NCI-H146 treated with DMSO at 0.1 percent for 48 hours (cell line): ENCODE measurements around the gene ALMS1.
"Not testable (repeated sequence)": the region's sequence is repeated elsewhere in the genome, so short reads cannot be mapped to it uniquely, and the experiment has no call there.

Experiments used
- DNase-seq: peaks from one replicate; lab custom pipeline; 2025; ENCODE audit not compliant: unreplicated experiment; lab: John Stamatoyannopoulos, UW

The ALMS1 gene

GRCh38 chr2:73403237-73403636 is 17.6 kb downstream of the ALMS1 start:
- no peak for DNase-seq

GRCh38 chr2:73404409-73404808 is 18.8 kb downstream of the ALMS1 start:
- DNase-seq = no peak

DNA sequence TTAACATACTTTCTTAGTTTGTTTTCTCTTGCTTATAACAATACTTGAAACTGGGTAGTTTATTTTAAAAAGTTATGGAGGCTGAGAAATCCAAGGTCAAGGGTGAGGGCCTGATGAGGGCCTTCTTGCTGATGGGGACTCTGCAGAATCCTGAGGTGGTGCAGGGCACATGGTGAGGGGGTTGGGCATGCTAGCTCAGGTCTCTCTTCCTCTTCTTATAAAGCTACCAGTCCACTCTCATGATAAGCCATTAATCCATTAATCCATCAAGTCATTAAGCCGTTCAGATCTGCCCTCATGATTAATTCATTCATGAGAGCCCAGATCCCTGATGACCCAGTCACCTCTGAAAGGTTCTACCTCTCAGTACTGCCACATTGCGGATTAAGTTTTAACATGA is 21.4 kb downstream of the ALMS1 start:
- no peak for DNase-seq

DNA sequence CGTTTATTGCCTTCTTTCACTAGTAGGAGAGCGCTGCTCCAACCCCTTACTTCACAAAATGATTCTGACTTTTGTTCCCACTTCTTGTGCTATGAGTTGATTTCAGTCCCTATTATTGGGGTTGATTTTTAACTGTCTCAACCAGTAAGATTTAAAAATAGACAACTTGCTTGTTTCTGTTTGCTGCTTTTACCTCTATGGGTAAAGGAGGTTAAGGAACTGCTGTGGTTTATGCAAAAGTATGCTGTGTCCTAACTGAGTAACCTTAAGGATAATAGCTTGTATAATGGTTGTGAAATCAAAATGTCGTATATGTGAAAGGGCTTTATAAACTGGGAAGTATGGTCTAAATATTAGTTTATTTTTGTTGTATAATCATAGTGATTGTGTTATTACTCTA is 22.6 kb downstream of the ALMS1 start:
- no peak for DNase-seq

- DNase-seq = no peak
Measured at GRCh38 chr2:73414696-73415095, 29.1 kb downstream of the ALMS1 start.

DNA sequence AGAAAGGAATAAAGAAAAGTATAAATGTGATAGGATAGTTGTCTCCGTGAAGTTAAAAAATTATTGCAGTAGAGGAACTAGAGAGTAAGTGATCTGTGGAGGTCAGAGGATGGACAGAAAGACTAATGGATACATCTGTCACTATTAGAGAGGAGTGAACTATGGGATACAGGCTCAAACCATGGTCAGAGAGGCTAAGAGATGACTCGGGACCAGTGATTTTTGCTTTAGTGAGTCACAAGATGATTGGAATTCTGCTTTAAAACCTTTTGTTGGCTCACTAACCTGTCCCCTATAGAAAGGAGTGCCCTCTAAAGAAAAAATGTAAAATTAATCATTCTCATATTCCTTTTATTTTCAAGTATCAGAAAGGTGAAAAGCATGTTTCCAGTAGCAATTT is 30.3 kb downstream of the ALMS1 start:
- DNase-seq = no peak

DNA sequence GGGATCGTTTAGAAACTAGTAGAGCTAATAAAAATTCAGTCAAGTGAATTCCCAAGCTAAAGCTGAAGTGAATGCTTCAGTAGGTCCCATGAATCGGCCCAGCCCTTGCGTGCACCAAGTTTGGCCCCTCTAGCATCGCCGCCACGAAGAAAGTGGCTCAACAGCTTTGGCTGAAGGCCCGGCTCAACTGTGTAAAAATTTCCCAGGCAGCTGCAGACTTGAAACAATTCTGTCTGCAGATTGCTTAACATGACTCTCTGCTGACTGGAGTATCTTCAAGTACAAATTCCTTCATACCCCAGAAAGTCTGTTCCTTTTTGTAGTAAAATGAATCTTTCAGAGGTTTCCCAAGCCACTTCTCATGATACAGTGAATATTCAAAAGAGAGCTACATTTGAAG is 32.7 kb downstream of the ALMS1 start:
- no peak for DNase-seq

- DNase-seq = no peak
Measured at GRCh38 chr2:73423913-73424312, 38.3 kb downstream of the ALMS1 start.

GRCh38 chr2:73426176-73426575 is 40.5 kb downstream of the ALMS1 start:
- DNase-seq = no peak

- DNase-seq = no peak
Measured at GRCh38 chr2:73436019-73436418, 50.4 kb downstream of the ALMS1 start.

GRCh38 chr2:73444202-73444601 is 58.6 kb downstream of the ALMS1 start:
- no peak for DNase-seq

GRCh38 chr2:73448856-73449255 is 63.2 kb downstream of the ALMS1 start:
- no peak for DNase-seq

- no peak for DNase-seq
Measured at GRCh38 chr2:73449404-73449803, 63.8 kb downstream of the ALMS1 start.

DNA sequence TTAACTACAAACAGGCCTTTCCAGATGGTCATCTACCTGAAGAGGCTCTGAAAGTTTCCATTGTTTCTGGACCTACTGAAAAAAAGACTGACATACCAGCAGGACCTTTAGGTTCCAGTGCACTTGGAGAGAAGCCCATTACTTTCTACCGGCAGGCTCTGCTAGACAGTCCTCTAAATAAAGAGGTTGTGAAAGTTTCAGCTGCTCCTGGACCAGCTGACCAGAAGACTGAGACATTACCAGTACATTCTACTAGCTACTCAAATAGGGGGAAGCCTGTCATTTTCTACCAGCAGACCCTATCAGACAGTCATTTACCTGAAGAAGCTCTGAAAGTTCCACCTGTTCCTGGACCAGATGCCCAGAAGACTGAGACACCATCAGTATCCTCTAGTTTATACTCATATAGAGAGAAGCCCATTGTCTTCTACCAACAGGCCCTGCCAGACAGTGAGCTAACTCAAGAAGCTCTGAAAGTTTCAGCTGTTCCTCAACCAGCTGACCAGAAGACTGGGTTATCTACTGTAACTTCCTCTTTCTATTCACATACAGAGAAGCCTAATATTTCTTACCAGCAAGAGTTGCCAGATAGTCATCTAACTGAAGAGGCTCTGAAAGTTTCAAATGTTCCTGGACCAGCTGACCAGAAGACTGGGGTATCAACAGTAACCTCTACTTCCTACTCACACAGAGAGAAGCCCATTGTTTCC is 65.8 kb downstream of the ALMS1 start:
- no peak for DNase-seq

GRCh38 chr2:73457982-73458381 is 72.3 kb downstream of the ALMS1 start:
- DNase-seq = no peak

DNA sequence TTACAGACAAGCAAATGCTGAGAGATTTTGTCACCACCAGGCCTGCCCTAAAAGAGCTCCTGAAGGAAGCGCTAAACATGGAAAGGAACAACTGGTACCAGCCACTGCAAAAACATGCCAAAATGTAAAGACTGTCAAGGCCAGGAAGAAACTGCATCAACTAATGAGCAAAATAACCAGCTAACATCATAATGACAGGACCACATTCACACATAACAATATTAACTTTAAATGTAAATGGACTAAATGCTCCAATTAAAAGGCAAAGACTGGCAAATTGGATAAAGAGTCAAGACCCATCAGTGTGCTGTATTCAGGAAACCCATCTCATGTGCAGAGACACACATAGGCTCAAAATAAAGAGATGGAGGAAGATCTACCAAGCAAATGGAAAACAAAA is 76.8 kb downstream of the ALMS1 start:
- DNase-seq = not testable (repeated sequence)

- no peak for DNase-seq
Measured at GRCh38 chr2:73468376-73468775, 82.7 kb downstream of the ALMS1 start.

DNA sequence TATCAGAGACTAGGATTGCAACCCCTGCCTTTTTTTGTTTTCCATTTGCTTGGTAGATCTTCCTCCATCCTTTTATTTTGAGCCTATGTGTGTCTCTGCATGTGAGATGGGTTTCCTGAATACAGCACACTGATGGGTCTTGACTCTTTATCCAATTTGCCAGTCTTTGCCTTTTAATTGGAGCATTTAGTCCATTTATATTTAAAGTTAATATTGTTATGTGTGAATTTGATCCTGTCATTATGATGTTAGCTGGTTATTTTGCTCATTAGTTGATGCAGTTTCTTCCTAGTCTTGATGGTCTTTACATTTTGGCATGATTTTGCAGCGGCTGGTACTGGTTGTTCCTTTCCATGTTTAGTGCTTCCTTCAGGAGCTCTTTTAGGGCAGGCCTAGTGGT is 98.2 kb downstream of the ALMS1 start:
- DNase-seq = not testable (repeated sequence)

GRCh38 chr2:73487112-73487657 is 101.5 kb downstream of the ALMS1 start:
- DNase-seq = no peak

GRCh38 chr2:73488079-73488478 is 102.4 kb downstream of the ALMS1 start:
- no peak for DNase-seq

DNA sequence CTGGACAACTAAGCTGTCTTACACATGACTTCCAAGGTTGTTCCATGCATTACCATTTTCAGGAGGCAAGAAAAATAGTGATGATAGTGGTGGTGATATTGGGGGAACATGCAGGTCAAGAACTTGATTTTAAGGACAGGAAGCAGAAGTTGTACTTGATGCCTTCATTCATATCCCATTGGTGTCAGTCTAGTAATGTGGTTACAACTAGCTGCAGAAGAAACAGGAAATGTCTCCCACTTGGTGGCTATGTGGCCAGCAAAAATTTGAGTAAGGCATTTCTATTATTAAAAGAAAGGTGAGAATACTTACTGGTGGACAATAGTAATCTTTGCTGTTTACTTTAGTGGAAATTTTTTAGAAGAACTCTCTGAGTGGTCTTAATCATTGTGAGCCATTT is 103.4 kb downstream of the ALMS1 start:
- no peak for DNase-seq

DNA sequence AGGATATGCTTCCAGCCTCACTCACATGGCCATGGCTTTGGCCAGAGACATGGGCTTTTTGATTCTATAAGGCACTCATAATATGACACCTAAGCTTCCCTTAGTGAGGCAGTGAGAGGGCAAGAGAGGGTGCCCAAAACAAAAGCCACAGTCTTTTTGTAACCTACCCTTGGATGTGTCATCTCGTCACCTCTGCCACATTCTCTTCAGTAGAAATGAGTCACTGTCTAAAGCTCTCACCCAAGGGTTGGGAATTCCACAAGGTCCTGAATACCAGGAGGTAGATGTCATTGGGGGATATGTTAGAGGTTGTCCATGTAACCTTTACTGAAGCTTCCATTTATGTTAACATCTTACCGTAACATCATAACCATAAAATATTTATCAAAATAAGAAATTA is 108.4 kb downstream of the ALMS1 start:
- no peak for DNase-seq

GRCh38 chr2:73503992-73504570 is 118.4 kb downstream of the ALMS1 start:
- DNase-seq = no peak
